ENCODE data around the gene MECP2.
"Not testable (repeated sequence)": the region's sequence is repeated elsewhere in the genome, so short reads cannot be mapped to it uniquely, and the experiment has no call there.

Gene MECP2

DNA sequence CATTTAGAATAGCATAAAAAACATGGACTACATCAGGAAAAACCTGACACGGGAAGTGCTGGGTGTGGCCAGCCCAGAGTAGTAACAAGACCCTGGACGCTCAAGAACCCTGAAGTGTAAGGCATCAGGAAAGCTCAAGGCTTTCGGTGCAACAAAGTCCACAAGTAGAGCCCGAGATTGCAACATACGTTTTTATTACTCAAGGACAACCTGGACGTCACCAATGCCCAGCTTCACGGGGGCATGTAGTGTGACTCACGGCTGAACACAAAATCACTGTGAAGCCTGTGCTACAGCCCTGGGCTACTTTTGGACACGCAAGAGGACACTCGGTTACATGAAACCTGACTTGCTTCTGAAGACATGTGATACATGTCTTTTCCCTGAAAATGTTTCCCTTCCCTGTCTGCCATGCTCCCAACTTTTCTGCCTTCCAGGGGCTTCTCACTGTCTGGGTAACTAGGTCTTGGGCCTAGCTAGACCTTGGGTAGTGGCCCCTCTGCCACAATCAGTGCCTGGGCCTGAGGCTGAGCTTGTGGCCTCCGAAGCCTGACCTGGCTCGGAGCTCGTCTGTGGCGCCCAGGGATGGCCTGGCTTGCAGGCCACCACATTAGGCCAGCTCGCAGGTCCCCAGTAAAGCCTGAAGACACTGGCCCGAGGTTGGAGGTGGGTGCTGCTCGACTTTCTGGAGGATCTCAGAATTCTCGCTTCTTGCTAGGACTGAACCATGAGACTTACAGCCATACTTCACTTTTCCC is 87.0 kb downstream of the MECP2 start:
- Histone ChIP-seq H3K27me3 (ENCODE audit: control insufficient read depth in 5 of 5, insufficient read depth in 4 of 5, low read length in 5 of 5) (peaks cover 0 to 17% (median 8%) of the 10 kb centered on the region in 5 donors), H3K4me3 (ENCODE audit: low read depth in 1 of 5, low read length in 5 of 5) (no peak overlapping the region), H3K27ac (ENCODE audit: low read depth, low read length) (no peak overlapping the region)

GRCh38 chrX:154008521-154008920 is 89.0 kb downstream of the MECP2 start:
- Histone ChIP-seq H3K9me3 (ENCODE audit: control insufficient read depth in 5 of 5, low read length in 5 of 5) (no peaks in the 10 kb centered on the region), H3K4me3 (ENCODE audit: low read depth in 1 of 5, low read length in 5 of 5) (no peak overlapping the region), H3K4me1 (ENCODE audit: control insufficient read depth in 5 of 5, insufficient read depth in 5 of 5, low read length in 5 of 5) (peaks cover 0 to 11% (median 0%) of the 10 kb centered on the region in 5 donors), H3K9ac (ENCODE audit: low read length in 5 of 5) (no peak overlapping the region), H3K36me3 (ENCODE audit: control insufficient read depth in 5 of 5, insufficient read depth in 5 of 5, low read length in 5 of 5) (peaks cover 0 to 20% (median 0%) of the 10 kb centered on the region in 5 donors), H3K27ac (ENCODE audit: low read depth, low read length) (no peak overlapping the region), H3K27me3 (ENCODE audit: control insufficient read depth in 5 of 5, insufficient read depth in 4 of 5, low read length in 5 of 5) (peaks cover 0 to 14% (median 7%) of the 10 kb centered on the region in 5 donors)

More for the DNA sequence above, 87.0 kb downstream of the MECP2 start:
- Histone ChIP-seq H3K4me1 (ENCODE audit: control insufficient read depth in 5 of 5, insufficient read depth in 5 of 5, low read length in 5 of 5) (peaks cover 0 to 11% (median 0%) of the 10 kb centered on the region in 5 donors), H3K36me3 (ENCODE audit: control insufficient read depth in 5 of 5, insufficient read depth in 5 of 5, low read length in 5 of 5) (peaks cover 0 to 24% (median 1%) of the 10 kb centered on the region in 5 donors), H3K9me3 (ENCODE audit: control insufficient read depth in 5 of 5, low read length in 5 of 5) (no peaks in the 10 kb centered on the region), H3K9ac (ENCODE audit: low read length in 5 of 5) (no peak overlapping the region)

GRCh38 chrX:154006947-154007346 is 90.6 kb downstream of the MECP2 start:
- peaks cover 0 to 14% (median 0%) of the 10 kb centered on the region in 5 donors for H3K36me3 ChIP-seq (ENCODE audit: control insufficient read depth in 5 of 5, insufficient read depth in 5 of 5, low read length in 5 of 5)
- H3K9me3 ChIP-seq (ENCODE audit: control insufficient read depth in 5 of 5, low read length in 5 of 5) = no peaks in the 10 kb centered on the region
- no peak overlapping the region for H3K27ac ChIP-seq (ENCODE audit: low read depth, low read length)
- peaks cover 0 to 14% (median 4%) of the 10 kb centered on the region in 5 donors for H3K27me3 ChIP-seq (ENCODE audit: control insufficient read depth in 5 of 5, insufficient read depth in 4 of 5, low read length in 5 of 5)
- no peak overlapping the region for H3K9ac ChIP-seq (ENCODE audit: low read length in 5 of 5)
- H3K4me3 ChIP-seq (ENCODE audit: low read depth in 1 of 5, low read length in 5 of 5) = no peak overlapping the region
- peaks cover 0 to 17% (median 6%) of the 10 kb centered on the region in 5 donors for H3K4me1 ChIP-seq (ENCODE audit: control insufficient read depth in 5 of 5, insufficient read depth in 5 of 5, low read length in 5 of 5)

DNA sequence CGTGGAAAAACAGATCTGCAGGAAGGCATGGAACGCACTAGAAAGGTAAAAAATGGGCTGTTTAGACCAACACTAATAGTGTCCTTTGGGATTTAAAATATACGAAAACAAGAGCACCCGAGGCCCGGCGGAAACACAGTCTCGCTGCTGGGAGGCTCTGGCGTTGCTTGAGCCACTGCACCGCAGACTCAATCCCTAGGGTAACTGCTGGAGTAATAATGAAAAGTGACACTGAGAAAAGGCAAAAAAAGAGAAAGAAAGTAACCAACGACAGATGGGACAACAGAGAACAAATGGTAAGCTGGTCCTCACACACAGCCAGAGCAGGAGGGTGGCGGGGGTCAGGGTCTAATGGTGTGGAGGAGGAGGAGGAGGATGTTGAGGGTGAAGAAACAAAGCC is 93.2 kb downstream of the MECP2 start:
- H3K9me3 ChIP-seq (ENCODE audit: control insufficient read depth in 5 of 5, low read length in 5 of 5) = no peaks in the 10 kb centered on the region
- peaks cover 0 to 2% (median 0%) of the 10 kb centered on the region in 5 donors for H3K36me3 ChIP-seq (ENCODE audit: control insufficient read depth in 5 of 5, insufficient read depth in 5 of 5, low read length in 5 of 5)
- H3K4me1 ChIP-seq (ENCODE audit: control insufficient read depth in 5 of 5, insufficient read depth in 5 of 5, low read length in 5 of 5) = peaks cover 0 to 23% (median 10%) of the 10 kb centered on the region in 5 donors
- H3K9ac ChIP-seq (ENCODE audit: low read length in 5 of 5) = no peak overlapping the region
- H3K4me3 ChIP-seq (ENCODE audit: low read depth in 1 of 5, low read length in 5 of 5) = no peak overlapping the region
- peaks cover 0 to 14% (median 6%) of the 10 kb centered on the region in 5 donors for H3K27me3 ChIP-seq (ENCODE audit: control insufficient read depth in 5 of 5, insufficient read depth in 4 of 5, low read length in 5 of 5)
- no peak overlapping the region for H3K27ac ChIP-seq (ENCODE audit: low read depth, low read length)

GRCh38 chrX:154002215-154002719 is 95.2 kb downstream of the MECP2 start:
- Histone ChIP-seq H3K4me1 (ENCODE audit: control insufficient read depth in 5 of 5, insufficient read depth in 5 of 5, low read length in 5 of 5) (peaks cover 0 to 24% (median 10%) of the 10 kb centered on the region in 5 donors), H3K4me3 (ENCODE audit: low read depth in 1 of 5, low read length in 5 of 5) (peak overlapping the region in 1 of 5 donors; percentile 27), H3K27ac (ENCODE audit: low read depth, low read length) (peak overlapping the region; percentile 37), H3K36me3 (ENCODE audit: control insufficient read depth in 5 of 5, insufficient read depth in 5 of 5, low read length in 5 of 5) (peaks cover 0 to 2% (median 0%) of the 10 kb centered on the region in 5 donors), H3K9ac (ENCODE audit: low read length in 5 of 5) (no peak overlapping the region), H3K27me3 (ENCODE audit: control insufficient read depth in 5 of 5, insufficient read depth in 4 of 5, low read length in 5 of 5) (peaks cover 0 to 11% (median 6%) of the 10 kb centered on the region in 5 donors), H3K9me3 (ENCODE audit: control insufficient read depth in 5 of 5, low read length in 5 of 5) (no peaks in the 10 kb centered on the region)

GRCh38 chrX:154000051-154000450 is 97.5 kb downstream of the MECP2 start:
- Histone ChIP-seq H3K27ac (ENCODE audit: low read depth, low read length) (no peak overlapping the region), H3K27me3 (ENCODE audit: control insufficient read depth in 5 of 5, insufficient read depth in 4 of 5, low read length in 5 of 5) (peaks cover 0 to 6% (median 0%) of the 10 kb centered on the region in 5 donors), H3K9me3 (ENCODE audit: control insufficient read depth in 5 of 5, low read length in 5 of 5) (no peaks in the 10 kb centered on the region), H3K4me3 (ENCODE audit: low read depth in 1 of 5, low read length in 5 of 5) (peak overlapping the region in 1 of 5 donors; percentile 25), H3K4me1 (ENCODE audit: control insufficient read depth in 5 of 5, insufficient read depth in 5 of 5, low read length in 5 of 5) (peaks cover 0 to 24% (median 10%) of the 10 kb centered on the region in 5 donors), H3K36me3 (ENCODE audit: control insufficient read depth in 5 of 5, insufficient read depth in 5 of 5, low read length in 5 of 5) (no peaks in the 10 kb centered on the region), H3K9ac (ENCODE audit: low read length in 5 of 5) (no peak overlapping the region)

DNA sequence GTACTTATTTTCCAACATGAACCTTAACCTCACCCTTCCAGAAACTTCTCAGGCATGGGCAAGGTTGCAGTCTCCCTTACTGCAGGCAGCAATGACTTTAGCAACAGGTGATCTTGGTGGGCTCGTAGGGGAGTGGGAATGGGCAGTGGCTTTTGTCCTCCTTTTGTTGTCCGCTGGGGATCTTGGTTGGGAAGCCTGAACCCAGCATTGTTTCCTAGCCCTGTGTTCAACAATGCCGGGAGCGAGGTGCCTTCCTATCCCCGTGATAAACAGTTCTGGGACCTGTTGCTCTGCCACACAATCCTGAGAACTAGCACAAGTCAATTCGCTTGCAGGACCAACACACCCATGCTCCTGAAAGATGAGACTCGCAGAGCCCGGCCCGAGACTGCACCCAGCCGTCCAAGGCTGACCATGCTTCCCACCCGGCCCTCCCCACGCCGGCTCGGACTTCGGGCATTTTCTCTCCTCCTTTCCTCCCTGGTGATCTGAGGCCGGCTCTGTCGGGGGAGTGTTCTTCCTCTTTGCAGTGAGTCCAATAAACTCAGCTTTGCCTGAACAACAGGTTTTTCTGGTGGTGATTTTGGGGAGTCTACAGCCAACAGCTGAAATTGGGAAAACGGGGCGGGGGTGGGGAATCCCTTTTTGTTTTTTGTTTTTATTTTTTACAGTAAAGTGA is 98.0 kb downstream of the MECP2 start:
- Histone ChIP-seq H3K27me3 (ENCODE audit: control insufficient read depth in 5 of 5, insufficient read depth in 4 of 5, low read length in 5 of 5) (peaks cover 0 to 6% (median 0%) of the 10 kb centered on the region in 5 donors), H3K27ac (ENCODE audit: low read depth, low read length) (no peak overlapping the region), H3K36me3 (ENCODE audit: control insufficient read depth in 5 of 5, insufficient read depth in 5 of 5, low read length in 5 of 5) (no peaks in the 10 kb centered on the region), H3K9me3 (ENCODE audit: control insufficient read depth in 5 of 5, low read length in 5 of 5) (no peaks in the 10 kb centered on the region), H3K4me1 (ENCODE audit: control insufficient read depth in 5 of 5, insufficient read depth in 5 of 5, low read length in 5 of 5) (peaks cover 0 to 24% (median 10%) of the 10 kb centered on the region in 5 donors), H3K9ac (ENCODE audit: low read length in 5 of 5) (no peak overlapping the region), H3K4me3 (ENCODE audit: low read depth in 1 of 5, low read length in 5 of 5) (no peak overlapping the region)

- H3K9ac ChIP-seq (ENCODE audit: low read length in 5 of 5) = no peak overlapping the region
- peaks cover 0 to 7% (median 6%) of the 10 kb centered on the region in 5 donors for H3K27me3 ChIP-seq (ENCODE audit: control insufficient read depth in 5 of 5, insufficient read depth in 4 of 5, low read length in 5 of 5)
- no peaks in the 10 kb centered on the region for H3K9me3 ChIP-seq (ENCODE audit: control insufficient read depth in 5 of 5, low read length in 5 of 5)
- no peaks in the 10 kb centered on the region for H3K36me3 ChIP-seq (ENCODE audit: control insufficient read depth in 5 of 5, insufficient read depth in 5 of 5, low read length in 5 of 5)
- H3K4me1 ChIP-seq (ENCODE audit: control insufficient read depth in 5 of 5, insufficient read depth in 5 of 5, low read length in 5 of 5) = peaks cover 0 to 10% (median 3%) of the 10 kb centered on the region in 5 donors
- no peak overlapping the region for H3K4me3 ChIP-seq (ENCODE audit: low read depth in 1 of 5, low read length in 5 of 5)
- H3K27ac ChIP-seq (ENCODE audit: low read depth, low read length) = no peak overlapping the region
Observed at GRCh38 chrX:153995504-153995903, 102.0 kb downstream of the MECP2 start.

GRCh38 chrX:153994398-153994797 is 103.1 kb downstream of the MECP2 start:
- H3K36me3 ChIP-seq (ENCODE audit: control insufficient read depth in 5 of 5, insufficient read depth in 5 of 5, low read length in 5 of 5); H3K4me3 ChIP-seq (ENCODE audit: low read depth in 1 of 5, low read length in 5 of 5); H3K9ac ChIP-seq (ENCODE audit: low read length in 5 of 5); H3K27me3 ChIP-seq (ENCODE audit: control insufficient read depth in 5 of 5, insufficient read depth in 4 of 5, low read length in 5 of 5); H3K4me1 ChIP-seq (ENCODE audit: control insufficient read depth in 5 of 5, insufficient read depth in 5 of 5, low read length in 5 of 5); H3K9me3 ChIP-seq (ENCODE audit: control insufficient read depth in 5 of 5, low read length in 5 of 5); H3K27ac ChIP-seq (ENCODE audit: low read depth, low read length): not testable (repeated sequence)

DNA sequence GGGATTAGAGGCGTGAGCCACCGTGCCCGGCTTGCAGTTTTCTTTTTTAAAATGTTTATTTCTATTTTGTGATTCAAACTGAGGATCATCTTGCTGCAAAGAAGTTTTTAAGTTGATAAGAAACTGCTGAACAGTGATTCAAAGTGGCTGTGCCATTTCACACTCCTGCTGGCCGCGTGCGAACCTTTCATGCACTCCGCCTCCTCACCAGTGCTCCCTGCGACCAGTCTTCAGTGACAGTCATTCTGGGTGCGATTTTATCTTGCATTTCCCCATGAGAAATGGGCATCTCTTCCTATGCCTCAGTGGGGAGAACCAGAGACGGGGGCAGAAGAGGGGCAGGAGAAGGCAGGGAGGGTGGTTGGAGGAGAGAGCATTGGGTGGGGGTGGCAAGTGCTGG is 103.5 kb downstream of the MECP2 start:
- Histone ChIP-seq H3K9ac (ENCODE audit: low read length in 5 of 5) (no peak overlapping the region), H3K4me3 (ENCODE audit: low read depth in 1 of 5, low read length in 5 of 5) (no peak overlapping the region), H3K27me3 (ENCODE audit: control insufficient read depth in 5 of 5, insufficient read depth in 4 of 5, low read length in 5 of 5) (peaks cover 0 to 9% (median 4%) of the 10 kb centered on the region in 5 donors), H3K4me1 (ENCODE audit: control insufficient read depth in 5 of 5, insufficient read depth in 5 of 5, low read length in 5 of 5) (no peaks in the 10 kb centered on the region), H3K27ac (ENCODE audit: low read depth, low read length) (no peak overlapping the region), H3K36me3 (ENCODE audit: control insufficient read depth in 5 of 5, insufficient read depth in 5 of 5, low read length in 5 of 5) (no peaks in the 10 kb centered on the region), H3K9me3 (ENCODE audit: control insufficient read depth in 5 of 5, low read length in 5 of 5) (peaks cover 0 to 3% (median 0%) of the 10 kb centered on the region in 5 donors)

Data from subcutaneous abdominal adipose tissue (tissue), 5 donors.